HG02981 (cell line): ENCODE data around the gene ADAMTS5.

Experiments
- ATAC-seq: cut with Tn5 transposase; IDR thresholded peaks from one replicate; pipeline ENCODE4 v1.9.1; 2021; ENCODE audit warnings: mild to moderate bottlenecking, moderate library complexity; ENCODE audit not compliant: unreplicated experiment

Gene ADAMTS5

GRCh38 chr21:26892151-26892550, 74.7 kb downstream of the ADAMTS5 start:
- ATAC-seq: no peak

- no peak for ATAC-seq
These were observed 78.0 kb downstream of the ADAMTS5 start for GRCh38 chr21:26888931-26889330.

GRCh38 chr21:26888256-26888655, 78.6 kb downstream of the ADAMTS5 start:
- ATAC-seq: no peak

GRCh38 chr21:26887251-26887650, 79.6 kb downstream of the ADAMTS5 start:
- no peak for ATAC-seq

GRCh38 chr21:26884436-26884835, 82.5 kb downstream of the ADAMTS5 start:
- no peak for ATAC-seq

GRCh38 chr21:26883768-26884167, 83.1 kb downstream of the ADAMTS5 start:
- ATAC-seq: no peak

GRCh38 chr21:26881504-26882228, 85.2 kb downstream of the ADAMTS5 start:
- no peak for ATAC-seq

- ATAC-seq: no peak
These were observed 89.9 kb downstream of the ADAMTS5 start for GRCh38 chr21:26877018-26877417.

- ATAC-seq: no peak
These were observed 92.5 kb downstream of the ADAMTS5 start for GRCh38 chr21:26874347-26874746.
